ENCODE data around the gene SPDYE4. TPM values are rescaled to one million over a fixed set of nuclear protein-coding genes. Genes with fewer than 3 reads are reported as not detected.

The SPDYE4 gene
- total and polyA plus RNA-seq, 2 experiments from 2014 or later = not detected

DNA sequence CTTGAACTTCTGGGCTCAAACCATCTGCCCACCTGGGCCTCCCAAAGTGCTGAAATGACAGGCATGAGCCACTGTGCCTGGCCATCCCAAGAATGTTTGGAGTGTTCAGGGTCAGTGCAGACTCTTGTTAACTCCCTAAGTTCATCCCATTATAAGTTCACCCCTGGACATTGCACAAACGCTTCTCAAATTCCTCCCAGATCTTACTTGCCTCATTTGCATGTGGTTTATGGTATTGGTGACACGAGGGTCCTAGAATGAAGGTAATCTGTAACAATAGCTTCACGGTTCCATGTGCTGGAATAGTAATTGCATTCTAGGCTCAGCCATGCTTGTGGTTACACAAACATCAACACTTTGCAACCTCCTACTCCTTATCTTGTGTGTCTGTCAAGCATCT is 8.7 kb downstream of the SPDYE4 start:
- no peaks in the 10 kb centered on the region for H3K4me1 ChIP-seq (ENCODE audit: low read depth)
- H3K36me3 ChIP-seq = no peaks in the 10 kb centered on the region
- DNase-seq (ENCODE audit: low read depth in 1 of 2, low spot score in 1 of 2) = no peak
- no peak overlapping the region for H3K4me3 ChIP-seq
- no peak overlapping the region for H3K27ac ChIP-seq
- H3K9me3 ChIP-seq (ENCODE audit: low read depth) = no peaks in the 10 kb centered on the region
- TF ChIP-seq, protein P1, sequence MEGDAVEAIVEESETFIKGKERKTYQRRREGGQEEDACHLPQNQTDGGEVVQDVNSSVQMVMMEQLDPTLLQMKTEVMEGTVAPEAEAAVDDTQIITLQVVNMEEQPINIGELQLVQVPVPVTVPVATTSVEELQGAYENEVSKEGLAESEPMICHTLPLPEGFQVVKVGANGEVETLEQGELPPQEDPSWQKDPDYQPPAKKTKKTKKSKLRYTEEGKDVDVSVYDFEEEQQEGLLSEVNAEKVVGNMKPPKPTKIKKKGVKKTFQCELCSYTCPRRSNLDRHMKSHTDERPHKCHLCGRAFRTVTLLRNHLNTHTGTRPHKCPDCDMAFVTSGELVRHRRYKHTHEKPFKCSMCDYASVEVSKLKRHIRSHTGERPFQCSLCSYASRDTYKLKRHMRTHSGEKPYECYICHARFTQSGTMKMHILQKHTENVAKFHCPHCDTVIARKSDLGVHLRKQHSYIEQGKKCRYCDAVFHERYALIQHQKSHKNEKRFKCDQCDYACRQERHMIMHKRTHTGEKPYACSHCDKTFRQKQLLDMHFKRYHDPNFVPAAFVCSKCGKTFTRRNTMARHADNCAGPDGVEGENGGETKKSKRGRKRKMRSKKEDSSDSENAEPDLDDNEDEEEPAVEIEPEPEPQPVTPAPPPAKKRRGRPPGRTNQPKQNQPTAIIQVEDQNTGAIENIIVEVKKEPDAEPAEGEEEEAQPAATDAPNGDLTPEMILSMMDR (IDR thresholded peaks at IDR 0.05; ENCODE audit: low read depth, low read length) = no peak
- no peaks in the 10 kb centered on the region for H3K27me3 ChIP-seq

- Histone ChIP-seq H3K9me3 (ENCODE audit: low read depth) (no peaks in the 10 kb centered on the region), H3K36me3 (no peaks in the 10 kb centered on the region), H3K27ac (no peak overlapping the region), H3K4me3 (no peak overlapping the region), H3K4me1 (ENCODE audit: low read depth) (no peaks in the 10 kb centered on the region), H3K27me3 (no peaks in the 10 kb centered on the region)
- TF ChIP-seq, protein P1 (IDR thresholded peaks at IDR 0.05; ENCODE audit: low read depth, low read length) = no peak
- DNase-seq (ENCODE audit: low read depth in 1 of 2, low spot score in 1 of 2) = no peak
These were observed 10.6 kb downstream of the SPDYE4 start for GRCh38 chr17:8747742-8748141.

- H3K9me3 ChIP-seq (ENCODE audit: low read depth) = no peaks in the 10 kb centered on the region
- DNase-seq (ENCODE audit: low read depth in 1 of 2, low spot score in 1 of 2) = no peak
These were observed 11.7 kb downstream of the SPDYE4 start for GRCh38 chr17:8746501-8747236.

DNA sequence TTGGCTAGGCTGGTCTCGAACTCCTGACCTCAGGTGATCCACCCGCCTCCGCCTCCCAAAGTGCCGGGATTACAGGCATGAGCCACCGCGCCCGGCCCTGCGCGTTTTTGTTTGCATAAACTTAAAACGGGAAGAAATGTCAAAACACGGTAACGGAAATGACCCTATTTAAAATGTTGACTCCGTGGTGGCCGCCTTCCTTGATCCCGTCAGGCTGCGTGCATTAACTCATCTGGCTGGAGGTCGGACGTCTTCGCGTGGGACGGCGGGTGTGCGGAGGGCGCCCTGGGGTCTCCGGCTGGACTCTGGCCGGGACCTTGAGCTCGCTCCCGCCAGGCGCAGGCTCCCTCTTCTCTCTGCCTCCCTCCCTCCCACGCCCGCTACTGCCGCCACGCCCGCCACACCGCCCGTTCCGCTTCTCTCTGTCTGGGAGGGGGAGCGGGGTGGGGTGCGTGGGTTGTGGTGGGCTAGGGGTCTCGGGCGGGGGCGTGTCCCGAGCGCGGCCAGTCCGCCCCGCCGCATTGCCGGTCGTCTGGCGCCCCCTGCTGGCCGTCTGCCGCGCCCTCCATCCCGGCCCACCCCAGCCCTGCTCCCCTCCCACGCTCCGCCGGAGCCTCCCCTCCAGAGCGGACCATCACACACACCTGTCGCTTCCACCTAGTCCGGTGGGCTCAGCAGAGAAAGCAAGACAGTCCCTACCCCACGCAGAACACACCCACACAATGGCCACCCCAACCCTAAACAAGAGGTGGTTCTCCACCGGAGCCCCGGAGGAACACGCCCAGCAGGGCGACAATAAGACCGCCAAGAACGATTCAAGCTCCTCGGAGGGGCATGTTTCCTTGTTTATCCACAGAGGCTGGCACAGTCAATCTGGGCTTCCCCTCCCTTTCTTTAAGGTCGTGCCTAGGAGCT is 12.5 kb downstream of the SPDYE4 start:
- TF ChIP-seq, protein P1 (IDR thresholded peaks at IDR 0.05; ENCODE audit: low read depth, low read length) = peak; percentile 68

More at GRCh38 chr17:8746501-8747236, 11.7 kb downstream of the SPDYE4 start:
- Histone ChIP-seq H3K36me3 (no peaks in the 10 kb centered on the region), H3K27ac (no peak overlapping the region), H3K4me3 (peak overlapping the region; percentile 40), H3K27me3 (no peaks in the 10 kb centered on the region), H3K4me1 (ENCODE audit: low read depth) (no peaks in the 10 kb centered on the region)
- TF ChIP-seq, protein P1 (IDR thresholded peaks at IDR 0.05; ENCODE audit: low read depth, low read length) = no peak

DNA sequence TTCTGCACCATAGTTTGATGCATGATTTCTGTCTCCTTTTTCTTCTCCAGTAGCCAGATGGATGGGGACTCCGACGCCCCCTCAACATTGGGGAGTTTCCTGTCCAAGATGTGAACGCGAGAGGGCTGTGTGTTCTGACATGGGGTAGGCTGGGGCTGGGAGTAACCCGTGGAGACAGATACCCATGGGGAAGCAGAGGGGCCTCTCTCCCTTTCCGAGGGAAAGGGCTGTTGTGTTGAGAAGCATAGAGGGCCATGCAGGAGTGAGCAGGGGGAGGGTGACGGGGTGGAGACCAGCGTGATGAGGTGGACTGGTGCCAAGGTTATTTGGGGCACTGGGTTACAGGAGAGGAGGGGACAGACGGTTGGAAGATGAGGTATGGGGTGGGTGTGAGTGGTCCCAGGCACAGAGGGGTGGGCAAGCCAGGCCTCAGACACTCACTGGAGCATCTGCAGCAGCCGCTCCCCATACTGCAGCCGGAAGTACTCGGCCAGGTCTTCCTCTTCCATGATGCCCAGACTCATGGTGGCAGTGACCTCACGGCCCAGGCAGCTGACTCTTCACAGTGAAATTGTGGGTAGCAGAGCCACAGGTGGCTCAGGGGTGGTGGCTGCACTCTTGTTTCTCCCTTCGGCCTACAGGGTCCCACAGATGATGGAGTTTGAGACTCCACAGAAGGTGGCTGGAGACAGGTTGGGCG is 14.1 kb downstream of the SPDYE4 start:
- H3K9me3 ChIP-seq (ENCODE audit: low read depth) = no peaks in the 10 kb centered on the region
- no peak overlapping the region for H3K4me3 ChIP-seq
- H3K36me3 ChIP-seq = no peaks in the 10 kb centered on the region
- H3K4me1 ChIP-seq (ENCODE audit: low read depth) = no peaks in the 10 kb centered on the region
- no peak for DNase-seq (ENCODE audit: low read depth in 1 of 2, low spot score in 1 of 2)
- no peak overlapping the region for H3K27ac ChIP-seq
- H3K27me3 ChIP-seq = no peaks in the 10 kb centered on the region
- TF ChIP-seq, protein P1 (IDR thresholded peaks at IDR 0.05; ENCODE audit: low read depth, low read length) = no peak

More for the DNA sequence above, 12.5 kb downstream of the SPDYE4 start:
- Histone ChIP-seq H3K4me3 (peak overlapping the region; percentile 40), H3K9me3 (ENCODE audit: low read depth) (no peaks in the 10 kb centered on the region), H3K27me3 (no peaks in the 10 kb centered on the region), H3K36me3 (no peaks in the 10 kb centered on the region), H3K27ac (no peak overlapping the region), H3K4me1 (ENCODE audit: low read depth) (no peaks in the 10 kb centered on the region)
- DNase-seq (ENCODE audit: low read depth in 1 of 2, low spot score in 1 of 2) = peak; percentile 77 to 78

Data from cardiac muscle cell (in vitro differentiated cells and primary cell).